ENCODE results near the gene OTULINL. TPM values are rescaled to one million over a fixed set of nuclear protein-coding genes. Genes with fewer than 3 reads are reported as not detected.

Gene OTULINL
- total RNA-seq, 1 donor from 2014 or later, result 10.6 TPM

DNA sequence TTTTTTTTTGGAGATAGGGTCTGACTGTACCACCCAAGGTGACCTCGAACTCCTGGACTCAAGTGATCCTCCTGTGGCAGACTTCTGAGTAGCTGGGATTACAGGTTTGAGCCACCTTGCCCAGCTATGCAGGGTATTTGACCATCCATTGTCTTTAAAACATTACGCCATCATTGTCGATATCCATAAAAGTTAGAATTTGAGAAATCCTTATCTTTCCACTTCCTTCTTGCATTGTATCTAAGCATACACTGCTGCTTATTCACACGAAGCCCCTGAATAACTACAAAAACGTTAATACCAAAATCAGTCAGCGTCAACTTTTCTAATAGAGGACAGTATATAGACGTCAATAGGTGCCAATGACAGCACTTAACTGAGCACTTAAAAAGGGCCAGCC is 5.4 kb upstream of the OTULINL start:
- H3K9me3 Mint-ChIP-seq, result peaks cover 3% of the 10 kb centered on the region

DNA sequence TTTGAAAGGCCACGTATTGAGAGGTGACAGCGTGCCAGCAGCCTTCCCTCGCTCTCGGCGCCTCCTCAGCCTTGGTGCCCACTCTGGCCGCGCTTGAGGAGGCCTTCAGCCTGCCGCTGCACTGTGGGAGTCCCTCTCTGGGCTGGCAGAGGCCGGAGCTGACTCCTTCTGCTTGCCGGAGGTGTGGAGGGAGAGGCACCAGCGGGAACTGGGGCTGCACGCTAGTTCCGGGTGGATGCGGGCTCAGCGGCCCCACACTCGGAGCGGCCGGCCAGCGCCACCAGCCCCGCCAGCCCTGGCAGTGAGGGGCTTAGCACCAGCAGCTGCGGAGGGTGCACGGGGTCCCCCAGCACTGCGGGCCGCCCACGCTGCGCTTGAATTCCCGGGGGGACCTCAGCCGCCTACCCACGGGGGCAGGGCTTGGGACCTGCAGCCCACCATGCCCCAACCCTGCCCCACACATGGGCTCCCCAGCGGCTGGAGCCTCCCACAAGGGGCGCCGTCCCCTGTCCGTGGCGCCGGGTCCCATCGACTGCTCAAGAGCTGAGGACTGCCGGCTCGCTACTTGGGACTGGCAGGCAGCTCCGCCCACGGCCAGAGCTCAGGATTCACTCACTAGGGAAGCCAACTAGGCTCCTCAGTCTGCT is 4.4 kb upstream of the OTULINL start:
- Mint-ChIP-seq H3K27me3 (ENCODE audit: insufficient read depth, low read depth) (peaks cover 16% of the 10 kb centered on the region), H3K27ac (no peak overlapping the region), H3K9me3 (peaks cover 3% of the 10 kb centered on the region), H3K4me1 (peaks cover 4% of the 10 kb centered on the region), H3K4me3 (no peak overlapping the region), H3K36me3 (no peaks in the 10 kb centered on the region)
- Histone ChIP-seq H3K4me1 (peaks cover 5% of the 10 kb centered on the region), H3K27ac (no peak overlapping the region), H3K36me3 (no peaks in the 10 kb centered on the region), H4K20me1 (ENCODE audit: low read depth) (no peaks in the 10 kb centered on the region), H3K4me3 (no peak overlapping the region), H3K4me2 (no peak overlapping the region), H3K79me2 (ENCODE audit: low read depth) (no peaks in the 10 kb centered on the region), H3K27me3 (peaks cover 30% of the 10 kb centered on the region), H3K9ac (no peak overlapping the region), H3K9me3 (ENCODE audit: low read depth) (no peaks in the 10 kb centered on the region), H2AFZ (replicated peaks) (no peak overlapping the region), H3F3A (ENCODE audit: low read depth) (peaks cover 5% of the 10 kb centered on the region)
- DNase-seq (ENCODE audit: low spot score), result no peak
- TF ChIP-seq EZH2phosphoT487 (IDR thresholded peaks at IDR 0.05), result no peak
- no peak for TF ChIP-seq CTCF (IDR thresholded peaks at IDR 0.05)
- TF ChIP-seq EZH2 (IDR thresholded peaks at IDR 0.05), result no peak

More for the DNA sequence above, 5.4 kb upstream of the OTULINL start:
- H3K9ac ChIP-seq, result no peak overlapping the region
- H2AFZ ChIP-seq (replicated peaks), result no peak overlapping the region
- H3K4me1 ChIP-seq, result peaks cover 4% of the 10 kb centered on the region
- no peak overlapping the region for H3K4me2 ChIP-seq
- no peak for DNase-seq (ENCODE audit: low spot score)
- no peaks in the 10 kb centered on the region for H3F3A ChIP-seq (ENCODE audit: low read depth)
- H3K27ac Mint-ChIP-seq, result no peak overlapping the region
- H3K79me2 ChIP-seq (ENCODE audit: low read depth), result no peaks in the 10 kb centered on the region
- H3K27me3 ChIP-seq, result peaks cover 26% of the 10 kb centered on the region
- peaks cover 16% of the 10 kb centered on the region for H3K27me3 Mint-ChIP-seq (ENCODE audit: insufficient read depth, low read depth)
- no peaks in the 10 kb centered on the region for H3K36me3 Mint-ChIP-seq
- H3K9me3 ChIP-seq (ENCODE audit: low read depth), result no peaks in the 10 kb centered on the region
- H3K36me3 ChIP-seq, result no peaks in the 10 kb centered on the region
- no peak for TF ChIP-seq EZH2 (IDR thresholded peaks at IDR 0.05)
- no peak for TF ChIP-seq CTCF (IDR thresholded peaks at IDR 0.05)
- H3K4me1 Mint-ChIP-seq, result peaks cover 4% of the 10 kb centered on the region
- H3K4me3 Mint-ChIP-seq, result no peak overlapping the region
- H4K20me1 ChIP-seq (ENCODE audit: low read depth), result no peaks in the 10 kb centered on the region
- no peak overlapping the region for H3K27ac ChIP-seq
- H3K4me3 ChIP-seq, result no peak overlapping the region

GRCh38 chr5:14577971-14578370 is 3.6 kb upstream of the OTULINL start:
- no peak for DNase-seq (ENCODE audit: low spot score)

More at GRCh38 chr5:14577971-14578370, 3.6 kb upstream of the OTULINL start:
- Mint-ChIP-seq H3K4me1 (peaks cover 7% of the 10 kb centered on the region), H3K27me3 (ENCODE audit: insufficient read depth, low read depth) (peaks cover 17% of the 10 kb centered on the region), H3K4me3 (no peak overlapping the region), H3K36me3 (no peaks in the 10 kb centered on the region), H3K9me3 (peaks cover 3% of the 10 kb centered on the region), H3K27ac (no peak overlapping the region)
- Histone ChIP-seq H3K4me3 (no peak overlapping the region), H3K4me1 (peaks cover 5% of the 10 kb centered on the region), H3K36me3 (no peaks in the 10 kb centered on the region), H3K79me2 (ENCODE audit: low read depth) (no peaks in the 10 kb centered on the region), H4K20me1 (ENCODE audit: low read depth) (no peaks in the 10 kb centered on the region), H3K9ac (no peak overlapping the region), H3K4me2 (no peak overlapping the region), H3K27ac (no peak overlapping the region), H2AFZ (replicated peaks) (no peak overlapping the region), H3F3A (ENCODE audit: low read depth) (peaks cover 6% of the 10 kb centered on the region), H3K9me3 (ENCODE audit: low read depth) (no peaks in the 10 kb centered on the region), H3K27me3 (peaks cover 38% of the 10 kb centered on the region)
- TF ChIP-seq EZH2 (IDR thresholded peaks at IDR 0.05) (no peak), EZH2phosphoT487 (IDR thresholded peaks at IDR 0.05) (no peak), CTCF (IDR thresholded peaks at IDR 0.05) (no peak)
